Suppressor macrophage treated with lipopolysaccharide for 1 hour (primary cell): ENCODE results near the gene TOR1B.
"Not testable (repeated sequence)": the region's sequence is repeated elsewhere in the genome, so short reads cannot be mapped to it uniquely, and the experiment has no call there.

ENCODE experiments used
- DNase-seq, 3 donors: peaks; one replicate each; pipeline ENCODE4 v3.0.0-alpha.2; 2020 to 2022

Gene TOR1B

GRCh38 chr9:129776938-129777768, 25.8 kb upstream of the TOR1B start:
- peak; percentile 99 to 100 (median 100) for DNase-seq

GRCh38 chr9:129777769-129778130, 25.2 kb upstream of the TOR1B start:
- DNase-seq, result peak in 1 of 3 donors; percentile 46

GRCh38 chr9:129778469-129778868, 24.5 kb upstream of the TOR1B start:
- no peak for DNase-seq

- DNase-seq, result no peak
These were observed 23.3 kb upstream of the TOR1B start for GRCh38 chr9:129779560-129780190.

GRCh38 chr9:129781131-129781530, 21.9 kb upstream of the TOR1B start:
- peak in 2 of 3 donors; percentile 60 to 67 for DNase-seq

- DNase-seq, result no peak
These were observed 21.0 kb upstream of the TOR1B start for GRCh38 chr9:129781981-129782380.

- peak; percentile 86 to 92 (median 87) for DNase-seq
These were observed 19.2 kb upstream of the TOR1B start for GRCh38 chr9:129783516-129784361.

GRCh38 chr9:129784970-129785369, 18.0 kb upstream of the TOR1B start:
- DNase-seq, result not testable (repeated sequence)

GRCh38 chr9:129785866-129786265, 17.1 kb upstream of the TOR1B start:
- DNase-seq, result no peak

- no peak for DNase-seq
These were observed 16.5 kb upstream of the TOR1B start for GRCh38 chr9:129786481-129786880.

- no peak for DNase-seq
These were observed 8.4 kb upstream of the TOR1B start for GRCh38 chr9:129794549-129794948.

- DNase-seq, result not testable (repeated sequence)
These were observed 7.0 kb upstream of the TOR1B start for GRCh38 chr9:129796029-129796428.

- no peak for DNase-seq
These were observed 4.0 kb upstream of the TOR1B start for GRCh38 chr9:129798973-129799372.

GRCh38 chr9:129801504-129801903, 1.5 kb upstream of the TOR1B start:
- DNase-seq, result no peak

GRCh38 chr9:129803676-129804060, 684 bp downstream of the TOR1B start:
- no peak for DNase-seq

GRCh38 chr9:129806061-129806460, 3.1 kb downstream of the TOR1B start:
- peak; percentile 51 to 83 (median 58) for DNase-seq

- no peak for DNase-seq
These were observed 6.4 kb downstream of the TOR1B start for GRCh38 chr9:129809346-129809745.

GRCh38 chr9:129810116-129810515, 7.1 kb downstream of the TOR1B start:
- DNase-seq, result no peak

- DNase-seq, result no peak
These were observed 7.8 kb downstream of the TOR1B start for GRCh38 chr9:129810788-129811187.

GRCh38 chr9:129811967-129812363, 9.0 kb downstream of the TOR1B start:
- no peak for DNase-seq

- DNase-seq, result no peak
These were observed 9.4 kb downstream of the TOR1B start for GRCh38 chr9:129812385-129812784.

GRCh38 chr9:129813661-129814060, 10.7 kb downstream of the TOR1B start:
- no peak for DNase-seq

- no peak for DNase-seq
These were observed 11.6 kb downstream of the TOR1B start for GRCh38 chr9:129814432-129815223.
